ENCODE measurements around the gene ASXL1. TPM values are rescaled to one million over a fixed set of nuclear protein-coding genes. Genes with fewer than 3 reads are reported as not detected.

Gene ASXL1
- total and polyA plus RNA-seq, 2 donors from 2014 or later: 16.2 to 71.1 TPM

- intact Hi-C loops (cut with DNase I): no loop called here
- no peak overlapping the region for H3K27ac ChIP-seq (ENCODE audit: low read depth in 2 of 2, low read length in 2 of 2)
- no peaks in the 10 kb centered on the region for H3K9me3 ChIP-seq (ENCODE audit: control insufficient read depth in 2 of 3, insufficient read depth in 1 of 3, low read length in 3 of 3)
- no peak overlapping the region for H3K9ac ChIP-seq (ENCODE audit: low read length in 3 of 3)
- TF ChIP-seq, protein P1, sequence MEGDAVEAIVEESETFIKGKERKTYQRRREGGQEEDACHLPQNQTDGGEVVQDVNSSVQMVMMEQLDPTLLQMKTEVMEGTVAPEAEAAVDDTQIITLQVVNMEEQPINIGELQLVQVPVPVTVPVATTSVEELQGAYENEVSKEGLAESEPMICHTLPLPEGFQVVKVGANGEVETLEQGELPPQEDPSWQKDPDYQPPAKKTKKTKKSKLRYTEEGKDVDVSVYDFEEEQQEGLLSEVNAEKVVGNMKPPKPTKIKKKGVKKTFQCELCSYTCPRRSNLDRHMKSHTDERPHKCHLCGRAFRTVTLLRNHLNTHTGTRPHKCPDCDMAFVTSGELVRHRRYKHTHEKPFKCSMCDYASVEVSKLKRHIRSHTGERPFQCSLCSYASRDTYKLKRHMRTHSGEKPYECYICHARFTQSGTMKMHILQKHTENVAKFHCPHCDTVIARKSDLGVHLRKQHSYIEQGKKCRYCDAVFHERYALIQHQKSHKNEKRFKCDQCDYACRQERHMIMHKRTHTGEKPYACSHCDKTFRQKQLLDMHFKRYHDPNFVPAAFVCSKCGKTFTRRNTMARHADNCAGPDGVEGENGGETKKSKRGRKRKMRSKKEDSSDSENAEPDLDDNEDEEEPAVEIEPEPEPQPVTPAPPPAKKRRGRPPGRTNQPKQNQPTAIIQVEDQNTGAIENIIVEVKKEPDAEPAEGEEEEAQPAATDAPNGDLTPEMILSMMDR (IDR thresholded peaks at IDR 0.05; ENCODE audit: borderline replicate concordance, extremely low read depth, insufficient read depth): no peak
- H3K36me3 ChIP-seq (ENCODE audit: control insufficient read depth in 2 of 3, insufficient read depth in 3 of 3, low read length in 3 of 3): peaks cover 5 to 27% (median 24%) of the 10 kb centered on the region in 3 donors
- no peak for FAIRE-seq
- peaks cover 0 to 16% (median 8%) of the 10 kb centered on the region in 3 donors for H3K4me1 ChIP-seq (ENCODE audit: control insufficient read depth in 2 of 3, insufficient read depth in 2 of 3, low read depth in 1 of 3, low read length in 3 of 3)
- DNase-seq: no peak
- H3K27me3 ChIP-seq (ENCODE audit: control insufficient read depth, insufficient read depth, low read length): no peaks in the 10 kb centered on the region
- no peak overlapping the region for H3K4me3 ChIP-seq (ENCODE audit: low read length in 3 of 3)
These were observed 91.1 kb downstream of the ASXL1 start for GRCh38 chr20:32449057-32449889.

- intact Hi-C loops (cut with DNase I): no loop called here
- DNase-seq (peak in 1 of 5 donors; percentile 66), FAIRE-seq (no peak)
- Histone ChIP-seq H3K27ac (ENCODE audit: low read depth in 2 of 2, low read length in 2 of 2) (no peak overlapping the region), H3K27me3 (ENCODE audit: control insufficient read depth, insufficient read depth, low read length) (no peaks in the 10 kb centered on the region), H3K36me3 (ENCODE audit: control insufficient read depth in 2 of 3, insufficient read depth in 3 of 3, low read length in 3 of 3) (peaks cover 7 to 31% (median 27%) of the 10 kb centered on the region in 3 donors), H3K4me3 (ENCODE audit: low read length in 3 of 3) (no peak overlapping the region), H3K4me1 (ENCODE audit: control insufficient read depth in 2 of 3, insufficient read depth in 2 of 3, low read depth in 1 of 3, low read length in 3 of 3) (peaks cover 0 to 19% (median 8%) of the 10 kb centered on the region in 3 donors), H3K9me3 (ENCODE audit: control insufficient read depth in 2 of 3, insufficient read depth in 1 of 3, low read length in 3 of 3) (no peaks in the 10 kb centered on the region), H3K9ac (ENCODE audit: low read length in 3 of 3) (no peak overlapping the region)
- TF ChIP-seq, protein P1 (IDR thresholded peaks at IDR 0.05; ENCODE audit: borderline replicate concordance, extremely low read depth, insufficient read depth): no peak
These were observed 91.8 kb downstream of the ASXL1 start for GRCh38 chr20:32449890-32450401.

GRCh38 chr20:32450484-32451061, 92.4 kb downstream of the ASXL1 start:
- Histone ChIP-seq H3K9ac (ENCODE audit: low read length in 3 of 3) (no peak overlapping the region), H3K4me1 (ENCODE audit: control insufficient read depth in 2 of 3, insufficient read depth in 2 of 3, low read depth in 1 of 3, low read length in 3 of 3) (peaks cover 0 to 22% (median 8%) of the 10 kb centered on the region in 3 donors), H3K27ac (ENCODE audit: low read depth in 2 of 2, low read length in 2 of 2) (no peak overlapping the region), H3K4me3 (ENCODE audit: low read length in 3 of 3) (no peak overlapping the region), H3K9me3 (ENCODE audit: control insufficient read depth in 2 of 3, insufficient read depth in 1 of 3, low read length in 3 of 3) (no peaks in the 10 kb centered on the region), H3K36me3 (ENCODE audit: control insufficient read depth in 2 of 3, insufficient read depth in 3 of 3, low read length in 3 of 3) (peaks cover 7 to 34% (median 31%) of the 10 kb centered on the region in 3 donors), H3K27me3 (ENCODE audit: control insufficient read depth, insufficient read depth, low read length) (no peaks in the 10 kb centered on the region)
- TF ChIP-seq, protein P1 (IDR thresholded peaks at IDR 0.05; ENCODE audit: borderline replicate concordance, extremely low read depth, insufficient read depth): no peak
- intact Hi-C loops (cut with DNase I): no loop called here
- peak in 1 of 5 donors; percentile 59 for DNase-seq
- no peak for FAIRE-seq
